Heart right ventricle (tissue), 16 donors: ENCODE measurements around the gene WNT1. TPM values are rescaled to one million over a fixed set of nuclear protein-coding genes. Genes with fewer than 3 reads are reported as not detected.
A peak's percentile ranks its signal among the peaks of the same experiment; 100 is the strongest.

Experiments used
- ATAC-seq, 8 donors: fragments of 200-7000 bp; cut with Tn5 transposase; one replicate each; pipeline ENCODE4 v1.9.1; 2020; ENCODE audit warnings: mild to moderate bottlenecking in 8 of 8, moderate library complexity in 8 of 8, moderate number of reproducible peaks in 1 of 8
- DNase-seq, 2 donors: peaks; one replicate each; pipeline ENCODE4 v3.0.0-alpha.2; 2020
- H3K27ac ChIP-seq, 10 donors: fragments of 200-600 bp; sonication (generic) in 2 of 10; one replicate each; pipeline versions ENCODE4 v1.5.0 to v1.8.0; 2020 to 2022; ENCODE audit warnings: mild to moderate bottlenecking in 3 of 10
- H3K27me3 ChIP-seq, 7 donors: fragments of 200-600 bp; one replicate each; pipeline ENCODE4 v1.8.0; 2021 to 2022; ENCODE audit warnings: mild to moderate bottlenecking in 2 of 7
- H3K36me3 ChIP-seq, 9 donors: fragments of 200-600 bp; sonication (generic) in 1 of 9; one replicate each; pipeline versions ENCODE4 v1.5.0 to v1.8.0; 2020 to 2022; ENCODE audit warnings: mild to moderate bottlenecking in 2 of 9
- H3K4me1 ChIP-seq, 9 donors: fragments of 200-600 bp; sonication (generic) in 1 of 9; one replicate each; pipeline versions ENCODE4 v1.5.0 to v1.8.0; 2020 to 2022; ENCODE audit warnings: mild to moderate bottlenecking in 4 of 9
- H3K4me3 ChIP-seq, 10 donors: fragments of 200-600 bp; sonication (generic) in 2 of 10; one replicate each; pipeline versions ENCODE4 v1.5.0 to v1.8.0; 2020 to 2022; ENCODE audit warnings: mild to moderate bottlenecking in 7 of 10, moderate library complexity in 2 of 10
- H3K9me3 ChIP-seq, 11 donors: fragments of 200-600 bp in 10 of 11; sonication (generic) in 2 of 11; one replicate each; pipeline versions ENCODE4 v1.5.0 to v1.8.0; 2013 to 2022; ENCODE audit warnings: mild to moderate bottlenecking in 2 of 11, control low read depth in 1 of 11, moderate library complexity in 1 of 11
- CTCF ChIP-seq, 9 donors: fragments of 200-600 bp; sonication (generic) in 2 of 9; IDR thresholded peaks; one replicate each; pipeline versions ENCODE4 v1.5.0 to v1.8.0; 2021 to 2022; ENCODE audit warnings: antibody characterized with exemption in 9 of 9, mild to moderate bottlenecking in 5 of 9, moderate library complexity in 1 of 9
- WGBS, 2 donors: extraction: QIAGEN DNeasy Blood & Tissue Kit; methylation state at CpG; one replicate each; pipeline ENCODE4 v1.1.7; 2013; ENCODE audit warnings: inconsistent platforms in 1 of 2; 5-methylcytosine and 5-hydroxymethylcytosine counted together
- intact Hi-C, 10 donors: fragments of 100-400 bp; cut with DNase I; formaldehyde crosslinking; loops; one replicate each; pipeline versions ENCODE4 v1.11.1 to v1.14.2; 2022
- polyA plus RNA-seq, 2 donors: library from polyadenylated mRNA; stranded (reverse); fragments of 200-250 nt; gene quantifications; one replicate each; pipeline ENCODE4 v1.2.3, GENCODE V29; 2013
- total RNA-seq, 10 donors: library from RNA; stranded (reverse); fragmentation: NEBNext Ultra II Directional in 3 of 10; extraction: Animal tissue kit (Norgen Biotek cat#: 25700) in 3 of 10; gene quantifications; one replicate each; pipeline versions ENCODE4 v1.2.1 to v1.2.4, GENCODE V29; 2021 to 2023
- donor health status: Arrhythmogenic right ventricular cardiomyopathy.
- donor health status: ischemic (EF 13 %, LVEDD 7.1; RV severe dilation, severe dysfunction).
- donor health status: healthy with polysubstance abuse.
- donor health status: DM: no; HTN: yes; CAD: no.
- donor health status: DM: no; HTN: no; CAD: no.
- donor health status: ischemic (EF 25% LVEDD 6.9; RV normal size, moderate dysfunction).
- donor health status: ischemic (EF 25% LVEDD 5.7; RV mildly dilated, moderate dysfunction).
- donor health status: healthy.
- donor health status: DM: yes; HTN: yes; CAD: no.
- donor health status: Ischemic cardiomyopathy.
- donor health status: ischemic (EF 35%, LVEDD 5.7; RV mildly dilated, moderate dysfunction).
- donor health status: nonischemic (EF 11% LVEDD 7.7; RV severe dilation, severe dysfunction).
- donor health status: DM: yes; HTN: yes; CAD: no.
- donor health status: PGD.
- donor health status: ischemic (EF 29% LVEDD 5.4; RV normal size, mild dysfunction).
- donor health status: nonischemic (EF 23%, LVEDD 6.1; RV moderate dilation, normal function).

Gene WNT1
- total and polyA plus RNA-seq, 12 donors: not detected

- Histone ChIP-seq H3K27ac (no peak overlapping the region), H3K27me3 (peaks cover 3 to 37% (median 23%) of the 10 kb centered on the region in 7 donors), H3K4me1 (peaks cover 0 to 11% (median 7%) of the 10 kb centered on the region in 9 donors), H3K36me3 (no peaks in the 10 kb centered on the region), H3K9me3 (no peaks in the 10 kb centered on the region), H3K4me3 (no peak overlapping the region)
- ATAC-seq (no peak), DNase-seq (no peak)
- intact Hi-C loops: no loop called here
- TF ChIP-seq CTCF (IDR thresholded peaks at IDR 0.05): peak in 4 of 9 donors; percentile 11 to 35 (median 24)
Observed at GRCh38 chr12:48965298-48965838, 12.8 kb upstream of the WNT1 start.

GRCh38 chr12:48966177-48966895, 11.8 kb upstream of the WNT1 start:
- H3K27ac ChIP-seq: no peak overlapping the region
- no peaks in the 10 kb centered on the region for H3K36me3 ChIP-seq
- intact Hi-C loops: loop anchor here in 1 of 10 donors (1.0 kb wide), 1 partner anchor 12 kb away; the partner anchor contains the start of gene WNT1
- no peak for DNase-seq
- H3K27me3 ChIP-seq: peaks cover 12 to 41% (median 26%) of the 10 kb centered on the region in 7 donors
- no peak for TF ChIP-seq CTCF (IDR thresholded peaks at IDR 0.05)
- no peaks in the 10 kb centered on the region for H3K9me3 ChIP-seq
- peaks cover 5 to 19% (median 14%) of the 10 kb centered on the region in 9 donors for H3K4me1 ChIP-seq
- 48 to 56% methylated on average over 20 of the region's 20 CpGs for WGBS, 2 donors
- ATAC-seq: no peak
- H3K4me3 ChIP-seq: no peak overlapping the region

- H3K9me3 ChIP-seq: no peaks in the 10 kb centered on the region
- WGBS, 2 donors: 65 to 72% methylated on average over 7 of the region's 7 CpGs
- intact Hi-C loops: no loop called here
- H3K36me3 ChIP-seq: no peaks in the 10 kb centered on the region
- no peak overlapping the region for H3K27ac ChIP-seq
- TF ChIP-seq CTCF (IDR thresholded peaks at IDR 0.05): no peak
- DNase-seq: no peak
- H3K27me3 ChIP-seq: peaks cover 14 to 55% (median 42%) of the 10 kb centered on the region in 7 donors
- H3K4me3 ChIP-seq: no peak overlapping the region
- no peak for ATAC-seq
- H3K4me1 ChIP-seq: peaks cover 6 to 27% (median 16%) of the 10 kb centered on the region in 9 donors
Observed at GRCh38 chr12:48967991-48968390, 10.1 kb upstream of the WNT1 start.

GRCh38 chr12:48968467-48968866, 9.7 kb upstream of the WNT1 start:
- no peaks in the 10 kb centered on the region for H3K9me3 ChIP-seq
- H3K27me3 ChIP-seq: peaks cover 16 to 59% (median 47%) of the 10 kb centered on the region in 7 donors
- 80 to 87% methylated on average over 3 of the region's 3 CpGs for WGBS, 2 donors
- ATAC-seq: no peak
- peaks cover 6 to 27% (median 18%) of the 10 kb centered on the region in 9 donors for H3K4me1 ChIP-seq
- no peaks in the 10 kb centered on the region for H3K36me3 ChIP-seq
- DNase-seq: no peak
- TF ChIP-seq CTCF (IDR thresholded peaks at IDR 0.05): no peak
- H3K27ac ChIP-seq: no peak overlapping the region
- no peak overlapping the region for H3K4me3 ChIP-seq
- intact Hi-C loops: no loop called here
